SH-SY5Y (cell line): Measurements from ENCODE around the gene AFF3.

Experiments used
- GATA2 ChIP-seq: IDR thresholded peaks from 2 replicates; pipeline ENCODE4 v1.6.1; 2011; ENCODE audit warnings: mild to moderate bottlenecking, low read depth, low read length
- GATA3 ChIP-seq: IDR thresholded peaks from 2 replicates; pipeline ENCODE4 v1.6.1; 2011; ENCODE audit warnings: low read depth, mild to moderate bottlenecking, low read length, moderate library complexity

GRCh38 chr2:100142393-100142792 lies at the start of gene AFF3:
- TF ChIP-seq GATA3 (no peak), GATA2 (no peak)
